Hepatocyte (in vitro differentiated cells): ENCODE results near the gene FBXO47. TPM values are rescaled to one million over a fixed set of nuclear protein-coding genes. Genes with fewer than 3 reads are reported as not detected.
A peak's percentile ranks its signal among the peaks of the same experiment; 100 is the strongest.
"Not testable (repeated sequence)": the region's sequence is repeated elsewhere in the genome, so short reads cannot be mapped to it uniquely, and the experiment has no call there.

Source experiments
- DNase-seq: peaks from one replicate; pipeline ENCODE4 v3.0.0-alpha.2; 2016; ENCODE audit warnings: low spot score
- H2AFZ ChIP-seq: fragments of 200-600 bp; sonication (generic); 2 replicates; pipeline ENCODE4 v1.6.0; 2016; ENCODE audit warnings: antibody characterized with exemption, mild to moderate bottlenecking
- H3K27ac ChIP-seq: fragments of 200-600 bp; sonication (generic); 2 replicates; pipeline ENCODE4 v1.5.1; 2016; ENCODE audit warnings: mild to moderate bottlenecking
- H3K27me3 ChIP-seq: fragments of 200-600 bp; sonication (generic); 2 replicates; pipeline ENCODE4 v1.6.1; 2016
- H3K36me3 ChIP-seq: fragments of 200-600 bp; sonication (generic); replicated peaks from 2 replicates; pipeline ENCODE4 v1.5.1; 2016; ENCODE audit warnings: low read depth; ENCODE audit not compliant: insufficient read depth
- H3K4me1 ChIP-seq: fragments of 200-600 bp; sonication (generic); 2 replicates; pipeline ENCODE4 v1.5.1; 2016; ENCODE audit warnings: mild to moderate bottlenecking, moderate library complexity; ENCODE audit not compliant: insufficient read depth
- H3K4me2 ChIP-seq: fragments of 200-600 bp; sonication (generic); 2 replicates; pipeline ENCODE4 v1.6.0; 2016
- H3K4me3 ChIP-seq: fragments of 200-600 bp; sonication (generic); 2 replicates; pipeline ENCODE4 v1.5.1; 2016; ENCODE audit warnings: mild to moderate bottlenecking
- H3K79me2 ChIP-seq: fragments of 200-600 bp; sonication (generic); 2 replicates; pipeline ENCODE4 v1.6.0; 2017; ENCODE audit warnings: mild to moderate bottlenecking
- H3K9me2 ChIP-seq: fragments of 200-600 bp; sonication (generic); replicated peaks from 2 replicates; pipeline ENCODE4 v1.6.0; 2017; ENCODE audit warnings: mild to moderate bottlenecking; ENCODE audit not compliant: insufficient read depth
- H3K9me3 ChIP-seq: fragments of 200-600 bp; sonication (generic); 2 replicates; pipeline ENCODE4 v1.5.1; 2016; ENCODE audit warnings: low read depth, mild to moderate bottlenecking
- H4K20me1 ChIP-seq: fragments of 200-600 bp; sonication (generic); 2 replicates; pipeline ENCODE4 v1.6.0; 2016; ENCODE audit warnings: mild to moderate bottlenecking; ENCODE audit not compliant: insufficient read depth, poor library complexity, severe bottlenecking
- CTCF ChIP-seq: fragments of 200-600 bp; sonication (generic); IDR thresholded peaks from 2 replicates; pipeline ENCODE4 v1.5.1; 2016; ENCODE audit warnings: antibody characterized with exemption, mild to moderate bottlenecking; ENCODE audit not compliant: poor library complexity
- EZH2 ChIP-seq: fragments of 200-600 bp; sonication (generic); IDR thresholded peaks from 2 replicates; pipeline ENCODE4 v1.6.1; 2016; ENCODE audit warnings: antibody characterized with exemption, mild to moderate bottlenecking, borderline replicate concordance
- EZH2phosphoT487 ChIP-seq: fragments of 200-600 bp; sonication (generic); IDR thresholded peaks from one replicate; pipeline ENCODE4 v1.6.1; 2018; ENCODE audit warnings: antibody characterized with exemption, mild to moderate bottlenecking, low read depth, moderate library complexity; ENCODE audit not compliant: unreplicated experiment, severe bottlenecking
- WGBS: methylation state at CpG from one replicate; pipeline ENCODE4 v1.1.6; 2016; ENCODE audit warnings: low lambda C conversion rate; ENCODE audit errors: missing lambda C conversion rate; 5-methylcytosine and 5-hydroxymethylcytosine counted together
- polyA plus RNA-seq: library from polyadenylated mRNA; unstranded; fragments of >200 nt; fragmentation: Nextera tagmentation; extraction: Ambion mirVana; gene quantifications from 2 replicates; pipeline ENCODE4 v1.2.1, GENCODE V29; 2016
- total RNA-seq: library from RNA; depleted of rRNA; stranded (reverse); fragments of >200 nt; gene quantifications from 2 replicates; pipeline ENCODE4 v1.2.3, GENCODE V29; 2014

FBXO47 gene
- total and polyA plus RNA-seq, 2 experiments from 2014 or later = not detected

- 94% methylated on average over 5 of the region's 5 CpGs for WGBS
- no peak overlapping the region for H2AFZ ChIP-seq
Measured at GRCh38 chr17:38960402-38960801, 6.8 kb downstream of the FBXO47 start.

GRCh38 chr17:38959508-38959907 is 7.7 kb downstream of the FBXO47 start:
- Histone ChIP-seq H3K9me2 (no peaks in the 10 kb centered on the region), H3K4me1 (no peaks in the 10 kb centered on the region), H3K27ac (no peak overlapping the region), H3K27me3 (no peaks in the 10 kb centered on the region), H3K4me2 (no peak overlapping the region), H3K36me3 (no peaks in the 10 kb centered on the region), H3K9me3 (no peaks in the 10 kb centered on the region), H3K4me3 (no peak overlapping the region), H4K20me1 (no peaks in the 10 kb centered on the region), H3K79me2 (no peaks in the 10 kb centered on the region), H2AFZ (no peak overlapping the region)
- WGBS = 90% methylated on average over 3 of the region's 3 CpGs
- no peak for TF ChIP-seq EZH2
- no peak for DNase-seq

More at GRCh38 chr17:38960402-38960801, 6.8 kb downstream of the FBXO47 start:
- H3K9me2 ChIP-seq = no peaks in the 10 kb centered on the region
- no peaks in the 10 kb centered on the region for H3K9me3 ChIP-seq
- no peak for DNase-seq
- H3K4me3 ChIP-seq = no peak overlapping the region
- H4K20me1 ChIP-seq = no peaks in the 10 kb centered on the region
- no peak overlapping the region for H3K27ac ChIP-seq
- no peaks in the 10 kb centered on the region for H3K27me3 ChIP-seq
- H3K79me2 ChIP-seq = no peaks in the 10 kb centered on the region
- no peak for TF ChIP-seq CTCF
- no peak for TF ChIP-seq EZH2phosphoT487
- TF ChIP-seq EZH2 = no peak
- H3K4me2 ChIP-seq = no peak overlapping the region
- H3K4me1 ChIP-seq = no peaks in the 10 kb centered on the region
- H3K36me3 ChIP-seq = no peaks in the 10 kb centered on the region

GRCh38 chr17:38958756-38959155 is 8.4 kb downstream of the FBXO47 start:
- no peak overlapping the region for H2AFZ ChIP-seq
- H3K9me3 ChIP-seq = no peaks in the 10 kb centered on the region
- H3K4me2 ChIP-seq = no peak overlapping the region
- DNase-seq = no peak
- no peaks in the 10 kb centered on the region for H3K4me1 ChIP-seq
- H4K20me1 ChIP-seq = no peaks in the 10 kb centered on the region
- H3K9me2 ChIP-seq = no peaks in the 10 kb centered on the region
- TF ChIP-seq CTCF = no peak
- TF ChIP-seq EZH2 = no peak
- TF ChIP-seq EZH2phosphoT487 = no peak
- H3K4me3 ChIP-seq = no peak overlapping the region
- peak overlapping the region; percentile 24 for H3K27ac ChIP-seq
- H3K79me2 ChIP-seq = no peaks in the 10 kb centered on the region
- no peaks in the 10 kb centered on the region for H3K27me3 ChIP-seq
- H3K36me3 ChIP-seq = no peaks in the 10 kb centered on the region

GRCh38 chr17:38958326-38958725 is 8.9 kb downstream of the FBXO47 start:
- peak overlapping the region; percentile 22 for H3K27ac ChIP-seq
- DNase-seq = no peak

GRCh38 chr17:38953800-38954199 is 13.4 kb downstream of the FBXO47 start:
- not testable (repeated sequence) for DNase-seq, H3K4me1 ChIP-seq, H3K36me3 ChIP-seq, H3K9me3 ChIP-seq, H3K27ac ChIP-seq, H3K9me2 ChIP-seq, H3K27me3 ChIP-seq, H2AFZ ChIP-seq, H3K79me2 ChIP-seq, H4K20me1 ChIP-seq, H3K4me3 ChIP-seq, H3K4me2 ChIP-seq
- 92% methylated on average over 7 of the region's 7 CpGs for WGBS

More at GRCh38 chr17:38958326-38958725, 8.9 kb downstream of the FBXO47 start:
- no peaks in the 10 kb centered on the region for H3K36me3 ChIP-seq
- no peak overlapping the region for H3K4me3 ChIP-seq
- no peaks in the 10 kb centered on the region for H3K9me3 ChIP-seq
- H2AFZ ChIP-seq = no peak overlapping the region
- H4K20me1 ChIP-seq = no peaks in the 10 kb centered on the region
- no peak overlapping the region for H3K4me2 ChIP-seq
- H3K27me3 ChIP-seq = no peaks in the 10 kb centered on the region
- no peaks in the 10 kb centered on the region for H3K9me2 ChIP-seq
- 13% methylated on average over 1 of the region's 1 CpG for WGBS
- TF ChIP-seq CTCF (no peak), EZH2 (no peak), EZH2phosphoT487 (no peak)
- no peaks in the 10 kb centered on the region for H3K4me1 ChIP-seq
- H3K79me2 ChIP-seq = no peaks in the 10 kb centered on the region
